Fibroblast of the aortic adventitia (primary cell): ENCODE results near the gene LRP1B. TPM values are rescaled to one million over a fixed set of nuclear protein-coding genes. Genes with fewer than 3 reads are reported as not detected.

Experiments
- DNase-seq: peaks from one replicate; pipeline ENCODE4 v3.0.0-alpha.2; 2010; ENCODE audit warnings: low read depth
- H3K4me3 ChIP-seq: 2 replicates; pipeline ENCODE4 v1.5.1; 2011; ENCODE audit warnings: low read depth, mild to moderate bottlenecking, control low read depth, low read length, moderate library complexity
- total RNA-seq: library from RNA; depleted of rRNA; stranded (reverse); fragments of >200 nt; gene quantifications from 2 replicates; pipeline ENCODE4 v1.2.3, GENCODE V29; 2012; ENCODE audit warnings: low replicate concordance
- TF ChIP-seq, protein P1 (sequence below): IDR thresholded peaks from 2 replicates; pipeline ENCODE4 v1.5.1; 2011; ENCODE audit warnings: mild to moderate bottlenecking, low read length, control low read depth, inconsistent platforms; ENCODE audit not compliant: insufficient read depth

Gene LRP1B
- total RNA-seq, 1 donor: 0.36 TPM

DNA sequence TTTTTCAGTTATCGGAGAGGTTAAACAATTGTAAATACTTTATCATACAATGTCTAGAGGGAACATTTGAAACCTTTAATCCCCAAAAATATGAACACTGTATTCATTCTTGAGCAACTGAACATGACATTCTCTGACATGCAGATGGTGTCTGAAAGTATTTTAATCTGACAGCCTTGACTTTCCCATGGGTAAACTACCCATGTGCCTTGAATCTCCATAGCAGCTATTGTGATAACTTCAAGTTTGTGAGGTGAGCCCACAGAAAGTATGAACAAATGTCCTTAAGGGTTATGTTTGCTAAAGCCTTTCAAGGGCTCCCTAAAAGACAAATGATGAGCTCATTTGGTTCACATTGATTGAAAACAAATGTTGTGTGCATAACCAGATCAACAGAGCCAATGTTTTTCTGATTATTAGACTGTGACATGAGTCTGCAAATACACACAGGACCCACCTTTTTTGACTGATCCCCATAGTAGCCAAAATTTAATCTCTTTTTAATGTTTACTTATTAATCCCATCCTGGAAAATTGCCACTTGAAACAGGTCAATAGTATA, 1326.0 kb downstream of the LRP1B start:
- H3K4me3 ChIP-seq: no peak overlapping the region
- no peak for DNase-seq
- TF ChIP-seq, protein P1, sequence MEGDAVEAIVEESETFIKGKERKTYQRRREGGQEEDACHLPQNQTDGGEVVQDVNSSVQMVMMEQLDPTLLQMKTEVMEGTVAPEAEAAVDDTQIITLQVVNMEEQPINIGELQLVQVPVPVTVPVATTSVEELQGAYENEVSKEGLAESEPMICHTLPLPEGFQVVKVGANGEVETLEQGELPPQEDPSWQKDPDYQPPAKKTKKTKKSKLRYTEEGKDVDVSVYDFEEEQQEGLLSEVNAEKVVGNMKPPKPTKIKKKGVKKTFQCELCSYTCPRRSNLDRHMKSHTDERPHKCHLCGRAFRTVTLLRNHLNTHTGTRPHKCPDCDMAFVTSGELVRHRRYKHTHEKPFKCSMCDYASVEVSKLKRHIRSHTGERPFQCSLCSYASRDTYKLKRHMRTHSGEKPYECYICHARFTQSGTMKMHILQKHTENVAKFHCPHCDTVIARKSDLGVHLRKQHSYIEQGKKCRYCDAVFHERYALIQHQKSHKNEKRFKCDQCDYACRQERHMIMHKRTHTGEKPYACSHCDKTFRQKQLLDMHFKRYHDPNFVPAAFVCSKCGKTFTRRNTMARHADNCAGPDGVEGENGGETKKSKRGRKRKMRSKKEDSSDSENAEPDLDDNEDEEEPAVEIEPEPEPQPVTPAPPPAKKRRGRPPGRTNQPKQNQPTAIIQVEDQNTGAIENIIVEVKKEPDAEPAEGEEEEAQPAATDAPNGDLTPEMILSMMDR: no peak

DNA sequence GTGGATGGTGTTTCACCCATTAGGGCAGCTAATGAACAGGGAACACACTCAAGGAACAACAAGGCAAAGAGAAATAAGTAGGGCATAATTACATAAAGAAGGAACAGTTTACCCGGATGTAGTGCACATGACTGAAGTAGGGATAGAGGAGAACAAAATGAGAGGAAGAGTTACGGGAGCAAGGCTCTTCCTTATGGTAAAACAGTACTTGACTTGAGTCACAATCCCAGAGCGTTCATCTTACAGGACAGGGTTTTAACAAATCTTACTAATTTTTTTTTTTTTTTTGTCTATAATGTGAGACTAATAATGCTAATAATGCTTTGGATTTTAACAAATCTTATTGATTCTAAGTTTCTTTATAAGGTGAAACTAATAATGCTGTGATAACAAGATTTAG, 1329.5 kb downstream of the LRP1B start:
- no peak overlapping the region for H3K4me3 ChIP-seq
- TF ChIP-seq, protein P1: no peak
- DNase-seq: no peak

DNA sequence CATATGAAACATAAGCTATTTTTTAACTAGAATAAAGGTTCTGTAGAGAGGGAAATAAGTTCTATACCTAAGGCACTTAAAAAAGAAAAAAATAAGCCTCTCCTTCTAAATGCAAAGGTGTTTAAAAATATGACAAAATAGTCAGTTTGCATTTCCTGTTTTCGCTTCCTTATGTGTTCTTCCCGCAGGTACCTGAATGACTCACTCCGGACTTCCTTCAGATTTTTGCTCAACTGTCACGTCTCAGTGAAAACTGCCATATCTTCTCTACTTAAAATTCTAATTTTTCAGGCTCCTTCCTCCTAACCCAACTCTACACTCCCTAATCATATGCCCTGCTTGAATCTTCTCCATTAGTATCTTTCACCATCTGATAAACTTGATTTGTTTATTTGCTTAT, 1333.1 kb downstream of the LRP1B start:
- no peak for DNase-seq
- no peak overlapping the region for H3K4me3 ChIP-seq
- TF ChIP-seq, protein P1: no peak

DNA sequence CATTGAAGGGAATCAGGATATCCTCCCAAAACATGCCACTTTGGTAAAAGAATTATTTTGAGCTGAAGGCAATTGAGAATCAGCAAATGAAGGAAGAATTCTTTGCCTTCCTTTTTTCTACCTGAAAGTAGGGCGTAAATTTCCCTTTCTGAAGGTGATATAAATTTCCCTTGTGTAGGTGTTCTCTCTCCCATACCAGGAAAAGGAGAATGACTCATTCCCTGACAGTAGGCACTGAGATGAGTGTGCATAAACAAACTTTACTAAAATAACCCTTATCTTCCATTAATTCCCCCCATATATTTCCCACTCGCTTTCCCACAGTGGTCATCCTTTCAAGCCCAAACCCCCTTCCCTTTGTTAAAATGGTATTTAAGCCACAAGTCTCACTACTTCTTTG, 1339.0 kb downstream of the LRP1B start:
- TF ChIP-seq, protein P1: no peak
- DNase-seq: no peak
- H3K4me3 ChIP-seq: no peak overlapping the region

DNA sequence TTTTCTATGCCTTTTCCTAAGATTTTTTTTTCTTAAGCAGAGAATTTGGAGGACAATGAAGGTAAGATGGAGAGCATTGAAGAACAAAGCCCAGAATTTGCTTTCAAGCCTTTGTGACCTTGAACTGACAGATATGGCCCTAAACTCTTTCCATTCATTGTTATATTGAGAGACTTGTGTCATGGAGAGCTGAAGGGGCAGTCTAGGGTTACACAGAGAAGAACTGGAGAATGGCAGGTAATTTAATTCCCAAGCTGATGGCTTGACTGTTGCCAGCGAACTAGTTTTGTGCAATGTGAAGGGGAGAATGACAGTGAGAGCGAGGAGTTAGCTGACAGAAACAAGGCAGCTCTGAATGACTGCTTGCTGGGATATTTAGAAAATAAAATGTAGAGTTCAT, 1344.2 kb downstream of the LRP1B start:
- H3K4me3 ChIP-seq: no peak overlapping the region
- TF ChIP-seq, protein P1: no peak
- DNase-seq: no peak

DNA sequence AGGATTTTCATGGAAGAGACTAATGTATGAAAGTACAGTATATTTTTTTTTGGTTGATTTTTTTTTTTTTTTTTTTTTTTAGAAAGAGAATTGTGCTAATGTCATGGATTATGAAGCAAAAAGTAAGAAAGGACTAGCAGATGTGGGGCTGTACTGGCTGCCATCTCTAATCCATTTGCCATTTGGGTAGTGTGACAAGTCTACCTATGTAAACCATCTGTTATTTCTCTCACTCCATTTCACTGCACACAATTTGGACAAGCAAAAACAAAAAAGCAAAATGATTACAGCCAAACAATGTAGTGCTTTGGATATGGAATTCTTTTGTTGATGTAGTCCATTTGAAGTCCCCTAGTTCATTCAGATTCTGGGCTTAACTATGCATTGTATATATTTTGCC, 1355.4 kb downstream of the LRP1B start:
- TF ChIP-seq, protein P1: no peak
- no peak overlapping the region for H3K4me3 ChIP-seq
- no peak for DNase-seq

DNA sequence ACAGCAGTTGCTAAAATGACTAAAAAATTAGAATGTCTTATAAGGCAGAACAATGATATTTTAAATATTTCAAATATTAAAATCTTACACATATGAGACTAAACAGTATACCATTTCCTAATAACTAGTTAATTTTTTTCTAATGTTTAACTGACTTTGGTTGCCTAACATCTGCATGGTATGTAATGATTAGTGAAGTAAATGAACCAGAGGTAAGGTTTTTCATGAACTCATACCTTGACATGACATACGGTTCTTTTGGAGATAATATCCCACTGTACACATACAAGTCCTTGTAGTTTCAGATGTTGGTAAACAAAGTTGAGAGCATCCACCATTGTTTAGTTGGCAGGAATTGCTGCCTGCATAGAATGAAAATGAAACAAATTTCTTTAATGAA, 1360.2 kb downstream of the LRP1B start:
- DNase-seq: no peak
- TF ChIP-seq, protein P1: no peak
- H3K4me3 ChIP-seq: no peak overlapping the region
